Muscle layer of colon (tissue), 2 donors: ENCODE data around the gene LAS1L.
"Not testable (repeated sequence)": the region's sequence is repeated elsewhere in the genome, so short reads cannot be mapped to it uniquely, and the experiment has no call there.

Source experiments
- H3K27ac ChIP-seq: one replicate; pipeline ENCODE4 v1.7.0; 2013; ENCODE audit warnings: low read depth, mild to moderate bottlenecking, low read length, moderate library complexity
- H3K27me3 ChIP-seq, 2 donors: one replicate each; pipeline ENCODE4 v1.7.0; 2013; ENCODE audit warnings: low read length in 2 of 2, mild to moderate bottlenecking in 2 of 2; ENCODE audit not compliant: insufficient read depth in 2 of 2, control insufficient read depth in 1 of 2
- H3K36me3 ChIP-seq: one replicate; pipeline ENCODE4 v1.7.0; 2013; ENCODE audit warnings: mild to moderate bottlenecking, low read length; ENCODE audit not compliant: insufficient read depth
- H3K4me1 ChIP-seq: one replicate; pipeline ENCODE4 v1.7.0; 2013; ENCODE audit warnings: mild to moderate bottlenecking, low read length; ENCODE audit not compliant: insufficient read depth
- H3K4me3 ChIP-seq, 2 donors: one replicate each; pipeline ENCODE4 v1.7.0; 2013; ENCODE audit warnings: low read length in 2 of 2, low read depth in 1 of 2, mild to moderate bottlenecking in 1 of 2, moderate library complexity in 1 of 2
- H3K9ac ChIP-seq: one replicate; pipeline ENCODE4 v1.7.0; 2013; ENCODE audit warnings: low read length
- H3K9me3 ChIP-seq: one replicate; pipeline ENCODE4 v1.7.0; 2013; ENCODE audit warnings: mild to moderate bottlenecking, low read length
- donor health status: abdominal sarcoma.
- donor health status: Adenocarcinoma of cecum.

Gene LAS1L

DNA sequence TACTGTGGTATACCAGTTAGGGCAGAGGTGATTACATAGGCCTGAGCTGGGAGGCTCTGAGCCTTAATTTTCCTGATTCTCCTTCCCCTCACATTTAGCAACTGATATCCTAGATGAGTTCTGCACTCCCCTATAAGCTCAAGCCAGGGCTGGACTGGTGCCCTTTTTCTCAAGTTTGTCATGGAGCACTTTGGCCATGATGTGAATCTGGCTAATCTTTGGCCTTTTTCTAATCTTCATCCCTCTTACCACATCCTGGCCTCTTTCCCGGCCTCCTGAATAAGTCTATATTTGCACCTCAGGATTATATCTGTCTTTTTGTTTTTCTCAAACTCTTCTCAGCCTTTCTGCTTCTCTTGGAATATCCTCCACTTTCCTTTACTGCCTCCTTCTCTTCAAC, 10.9 kb upstream of the LAS1L start:
- Histone ChIP-seq H3K9ac (no peak overlapping the region), H3K36me3 (no peaks in the 10 kb centered on the region), H3K9me3 (no peaks in the 10 kb centered on the region), H3K27ac (no peak overlapping the region), H3K4me1 (no peaks in the 10 kb centered on the region), H3K4me3 (no peak overlapping the region), H3K27me3 (no peaks in the 10 kb centered on the region)

- Histone ChIP-seq H3K27me3 (no peaks in the 10 kb centered on the region), H3K9ac (no peak overlapping the region), H3K27ac (no peak overlapping the region), H3K4me1 (peaks cover 10% of the 10 kb centered on the region), H3K36me3 (no peaks in the 10 kb centered on the region), H3K9me3 (no peaks in the 10 kb centered on the region), H3K4me3 (no peak overlapping the region)
Observed at GRCh38 chrX:65537229-65537628, 2.6 kb upstream of the LAS1L start.

GRCh38 chrX:65536291-65536690, 1.7 kb upstream of the LAS1L start:
- Histone ChIP-seq H3K4me3 (no peak overlapping the region), H3K4me1 (peaks cover 10% of the 10 kb centered on the region)

DNA sequence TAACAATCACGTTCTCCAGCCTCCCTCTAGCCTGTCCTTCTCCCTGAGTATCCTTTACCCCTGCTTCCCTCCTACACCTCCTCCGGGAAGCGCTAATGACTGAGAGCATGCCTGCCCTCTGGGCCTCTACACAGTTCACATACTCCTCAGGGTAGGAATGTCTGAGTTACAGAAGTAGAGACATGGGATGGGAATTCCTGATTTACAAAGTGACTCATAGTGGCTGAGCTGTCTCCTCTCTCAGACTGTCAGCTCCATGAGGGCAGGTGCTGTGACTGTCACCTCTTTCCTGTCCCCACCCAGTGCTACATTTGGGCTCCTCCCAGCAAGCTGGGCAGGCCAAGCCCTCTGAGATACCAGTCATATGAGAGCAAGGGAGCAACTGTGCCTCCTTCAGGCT, 2.6 kb downstream of the LAS1L start:
- no peak overlapping the region for H3K27ac ChIP-seq
- peaks cover 10% of the 10 kb centered on the region for H3K4me1 ChIP-seq
- H3K36me3 ChIP-seq: peaks cover 4% of the 10 kb centered on the region
- H3K4me3 ChIP-seq: no peak overlapping the region
- no peaks in the 10 kb centered on the region for H3K9me3 ChIP-seq
- no peaks in the 10 kb centered on the region for H3K27me3 ChIP-seq
- H3K9ac ChIP-seq: no peak overlapping the region

More at GRCh38 chrX:65536291-65536690, 1.7 kb upstream of the LAS1L start:
- Histone ChIP-seq H3K9ac (no peak overlapping the region), H3K36me3 (no peaks in the 10 kb centered on the region), H3K27ac (no peak overlapping the region), H3K27me3 (no peaks in the 10 kb centered on the region), H3K9me3 (no peaks in the 10 kb centered on the region)

DNA sequence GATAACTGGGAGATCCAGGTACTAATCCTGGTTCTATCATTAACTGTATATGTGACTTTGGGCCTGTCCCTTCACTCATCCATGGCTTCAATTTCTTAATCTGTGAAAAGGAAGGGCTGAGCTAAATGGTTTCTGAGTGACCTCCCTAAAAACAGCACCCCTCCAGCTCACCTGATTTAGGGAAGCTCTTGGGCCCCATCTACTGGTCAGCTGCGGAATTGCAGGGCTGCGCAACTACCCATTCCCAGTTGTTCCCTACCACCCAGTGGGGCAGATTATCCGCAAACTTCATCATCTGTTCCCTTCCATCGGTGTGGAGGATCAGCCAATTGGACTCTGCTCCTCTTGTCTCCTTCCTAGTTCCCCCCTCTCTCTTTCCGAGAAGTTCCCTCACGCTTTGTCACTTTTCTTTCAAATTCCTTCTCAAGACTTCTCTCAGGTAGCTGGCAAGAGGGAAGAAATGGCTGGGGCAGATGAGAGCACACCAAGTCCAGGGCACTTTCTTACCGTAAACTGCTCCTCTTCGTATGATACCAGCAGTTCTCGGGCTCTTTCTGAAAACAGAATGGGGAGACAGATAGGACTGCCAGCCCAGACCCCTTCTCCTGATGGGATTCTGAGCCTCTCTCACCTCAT, 5.8 kb downstream of the LAS1L start:
- Histone ChIP-seq H3K27ac (no peak overlapping the region), H3K36me3 (peaks cover 14% of the 10 kb centered on the region), H3K4me1 (peaks cover 8% of the 10 kb centered on the region), H3K27me3 (peaks cover 0 to 4% of the 10 kb centered on the region in 2 donors), H3K9ac (no peak overlapping the region), H3K9me3 (no peaks in the 10 kb centered on the region), H3K4me3 (no peak overlapping the region)

DNA sequence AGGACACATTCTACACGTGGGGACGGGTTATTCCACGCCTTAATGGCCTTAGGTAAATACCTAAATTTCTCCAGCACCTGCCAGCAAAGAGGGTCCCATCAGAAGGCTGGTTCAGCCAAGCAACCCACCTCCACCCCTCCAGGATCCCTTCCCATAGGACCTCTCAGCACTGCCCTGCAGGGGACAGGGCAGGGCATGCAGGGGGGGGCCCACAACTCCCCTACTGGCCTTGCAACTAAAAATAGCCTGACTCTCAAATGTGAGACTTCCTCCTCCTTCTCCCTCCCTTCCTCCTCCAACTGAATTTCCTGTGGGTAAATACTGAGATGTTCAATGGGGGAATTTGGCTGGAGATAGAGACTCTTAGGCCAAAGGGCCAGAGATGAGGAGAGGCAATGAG, 6.3 kb downstream of the LAS1L start:
- peaks cover 0 to 4% of the 10 kb centered on the region in 2 donors for H3K27me3 ChIP-seq
- peaks cover 16% of the 10 kb centered on the region for H3K36me3 ChIP-seq
- no peak overlapping the region for H3K9ac ChIP-seq
- no peak overlapping the region for H3K4me3 ChIP-seq
- no peak overlapping the region for H3K27ac ChIP-seq
- no peaks in the 10 kb centered on the region for H3K9me3 ChIP-seq
- peaks cover 3% of the 10 kb centered on the region for H3K4me1 ChIP-seq

DNA sequence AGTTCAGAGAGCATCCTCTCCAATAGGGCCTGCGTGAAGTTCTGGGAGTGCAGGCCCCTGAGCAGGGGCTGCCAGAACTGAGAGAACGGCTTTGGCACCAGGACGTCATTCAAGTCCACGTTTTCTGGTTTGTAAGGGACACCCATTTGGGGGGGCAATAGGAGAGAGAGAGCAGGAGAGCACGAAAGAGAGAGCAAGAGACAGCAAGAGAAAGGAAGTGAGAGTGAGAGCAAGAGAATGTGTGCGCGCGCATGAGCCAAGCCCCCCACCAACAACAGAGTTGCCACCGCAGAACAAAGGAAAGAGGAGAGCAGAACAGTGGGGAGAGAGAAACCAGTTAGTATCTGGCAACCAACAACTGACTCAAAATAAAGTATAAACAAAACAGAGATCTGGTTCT, 10.4 kb downstream of the LAS1L start:
- Histone ChIP-seq H3K27ac (no peak overlapping the region), H3K27me3 (peaks cover 0 to 4% of the 10 kb centered on the region in 2 donors), H3K36me3 (peaks cover 26% of the 10 kb centered on the region)

GRCh38 chrX:65522739-65523372, 11.7 kb downstream of the LAS1L start:
- no peak overlapping the region for H3K9ac ChIP-seq
- H3K36me3 ChIP-seq: peaks cover 30% of the 10 kb centered on the region
- no peaks in the 10 kb centered on the region for H3K9me3 ChIP-seq
- H3K27ac ChIP-seq: no peak overlapping the region
- H3K27me3 ChIP-seq: peaks cover 0 to 4% of the 10 kb centered on the region in 2 donors
- no peak overlapping the region for H3K4me3 ChIP-seq
- no peaks in the 10 kb centered on the region for H3K4me1 ChIP-seq

More for the DNA sequence above, 10.4 kb downstream of the LAS1L start:
- Histone ChIP-seq H3K4me3 (no peak overlapping the region), H3K4me1 (no peaks in the 10 kb centered on the region), H3K9me3 (no peaks in the 10 kb centered on the region), H3K9ac (no peak overlapping the region)

- not testable (repeated sequence) for H3K4me1 ChIP-seq, H3K4me3 ChIP-seq, H3K27me3 ChIP-seq, H3K27ac ChIP-seq, H3K9ac ChIP-seq, H3K9me3 ChIP-seq
- H3K36me3 ChIP-seq: peaks cover 26% of the 10 kb centered on the region
Observed at GRCh38 chrX:65519530-65519929, 15.1 kb downstream of the LAS1L start.

- peaks cover 25% of the 10 kb centered on the region for H3K36me3 ChIP-seq
- H3K4me1 ChIP-seq, H3K9me3 ChIP-seq, H3K9ac ChIP-seq, H3K27ac ChIP-seq, H3K27me3 ChIP-seq, H3K4me3 ChIP-seq: not testable (repeated sequence)
Observed at GRCh38 chrX:65518980-65519379, 15.6 kb downstream of the LAS1L start.

DNA sequence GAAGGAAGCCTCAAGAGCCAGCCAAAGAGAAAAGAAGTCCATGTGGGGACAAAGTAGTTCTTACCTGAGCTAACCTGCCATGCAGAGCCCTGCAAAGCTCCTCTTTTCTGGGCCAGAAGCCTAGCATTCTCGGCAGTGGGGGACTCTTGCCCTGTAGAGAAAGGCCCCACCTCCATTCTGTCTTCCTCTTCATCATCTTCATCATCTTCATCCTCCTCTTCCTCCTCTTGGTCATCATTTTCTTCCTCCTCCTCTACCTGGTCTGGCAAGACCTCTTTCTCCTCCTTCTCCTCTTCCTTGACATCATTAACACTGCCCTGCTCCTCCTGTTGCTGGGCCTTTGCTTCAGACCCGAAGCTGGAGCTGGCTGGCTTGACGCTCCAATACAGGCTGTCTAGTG, 16.7 kb downstream of the LAS1L start:
- peaks cover 21% of the 10 kb centered on the region for H3K36me3 ChIP-seq

DNA sequence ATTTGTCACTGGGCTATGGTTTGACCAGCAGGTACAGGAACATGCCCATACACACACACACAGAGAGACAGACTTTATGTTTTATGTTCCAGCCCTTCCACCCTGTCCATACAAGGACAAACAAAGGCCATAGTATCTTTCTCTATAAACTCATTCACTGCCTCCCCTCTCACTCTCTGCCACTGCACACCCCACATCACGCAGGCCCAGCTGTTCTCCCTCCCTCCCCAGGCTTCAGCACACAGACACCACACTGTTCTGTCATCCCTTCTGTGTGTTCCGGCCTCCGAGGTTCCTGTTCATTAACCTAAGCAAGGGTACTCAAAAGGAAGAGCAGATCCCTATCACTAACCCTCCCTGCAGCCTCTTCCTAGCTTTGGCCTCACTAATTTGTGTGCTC, 17.8 kb downstream of the LAS1L start:
- H3K27ac ChIP-seq: no peak overlapping the region
- no peak overlapping the region for H3K4me3 ChIP-seq
- H3K4me1 ChIP-seq: no peaks in the 10 kb centered on the region
- H3K36me3 ChIP-seq: peaks cover 16% of the 10 kb centered on the region
- no peaks in the 10 kb centered on the region for H3K9me3 ChIP-seq
- no peak overlapping the region for H3K9ac ChIP-seq
- no peaks in the 10 kb centered on the region for H3K27me3 ChIP-seq

More for the DNA sequence above, 16.7 kb downstream of the LAS1L start:
- Histone ChIP-seq H3K4me3 (no peak overlapping the region), H3K27me3 (no peaks in the 10 kb centered on the region), H3K27ac (no peak overlapping the region), H3K4me1 (no peaks in the 10 kb centered on the region), H3K9ac (no peak overlapping the region), H3K9me3 (no peaks in the 10 kb centered on the region)
